Neural progenitor cell (in vitro differentiated cells): ENCODE measurements around the gene AQP11. TPM values are rescaled to one million over a fixed set of nuclear protein-coding genes. Genes with fewer than 3 reads are reported as not detected.

ENCODE experiments used
- DNase-seq: peaks from one replicate; pipeline ENCODE4 v3.0.0-alpha.2; 2016; ENCODE audit warnings: low spot score
- H2AFZ ChIP-seq: fragments of 200-600 bp; sonication (generic); replicated peaks from 2 replicates; pipeline ENCODE4 v1.6.1; 2016; ENCODE audit warnings: antibody characterized with exemption
- H3F3A ChIP-seq: fragments of 200-600 bp; sonication (generic); 2 replicates; pipeline ENCODE4 v1.6.1; 2016; ENCODE audit warnings: antibody characterized with exemption, low read depth
- H3K27ac ChIP-seq: fragments of 200-600 bp; sonication (generic); 2 replicates; pipeline ENCODE4 v1.5.1; 2016; ENCODE audit warnings: mild to moderate bottlenecking
- H3K27me3 ChIP-seq: fragments of 200-600 bp; sonication (generic); 2 replicates; pipeline ENCODE4 v1.6.1; 2016; ENCODE audit warnings: mild to moderate bottlenecking, moderate library complexity
- H3K36me3 ChIP-seq: fragments of 200-600 bp; sonication (generic); 2 replicates; pipeline ENCODE4 v1.5.1; 2016
- H3K4me1 ChIP-seq: fragments of 200-600 bp; sonication (generic); 2 replicates; pipeline ENCODE4 v1.6.1; 2016; ENCODE audit warnings: mixed run types
- H3K4me2 ChIP-seq: fragments of 200-600 bp; sonication (generic); 2 replicates; pipeline ENCODE4 v1.6.1; 2016
- H3K4me3 ChIP-seq: fragments of 200-600 bp; sonication (generic); 2 replicates; pipeline ENCODE4 v1.5.1; 2016
- H3K79me2 ChIP-seq: fragments of 200-600 bp; sonication (generic); 2 replicates; pipeline ENCODE4 v1.6.1; 2016; ENCODE audit warnings: low read depth
- H3K9ac ChIP-seq: fragments of 200-600 bp; sonication (generic); 2 replicates; pipeline ENCODE4 v1.6.1; 2016
- H3K9me3 ChIP-seq: fragments of 200-600 bp; sonication (generic); 2 replicates; pipeline ENCODE4 v1.5.1; 2016; ENCODE audit warnings: low read depth
- H4K20me1 ChIP-seq: fragments of 200-600 bp; sonication (generic); 2 replicates; pipeline ENCODE4 v1.6.1; 2016; ENCODE audit warnings: low read depth
- H3K27ac Mint-ChIP-seq: 3 replicates; pipeline ENCODE4 v1.8.0; 2021; ENCODE audit warnings: mixed read lengths
- H3K27me3 Mint-ChIP-seq: 2 replicates; pipeline ENCODE4 v1.8.0; 2022; ENCODE audit warnings: low read depth, mild to moderate bottlenecking, inconsistent platforms, moderate library complexity, mixed read lengths; ENCODE audit not compliant: insufficient read depth
- H3K36me3 Mint-ChIP-seq: 3 replicates; pipeline ENCODE4 v1.8.0; 2021; ENCODE audit warnings: mixed read lengths
- H3K4me1 Mint-ChIP-seq: 3 replicates; pipeline ENCODE4 v1.8.0; 2021; ENCODE audit warnings: mixed read lengths
- H3K4me3 Mint-ChIP-seq: 3 replicates; pipeline ENCODE4 v1.8.0; 2021; ENCODE audit warnings: mild to moderate bottlenecking, moderate library complexity, mixed read lengths
- H3K9me3 Mint-ChIP-seq: 3 replicates; pipeline ENCODE4 v1.8.0; 2020; ENCODE audit warnings: mixed read lengths
- CTCF ChIP-seq: fragments of 200-600 bp; sonication (generic); IDR thresholded peaks from 2 replicates; pipeline ENCODE4 v1.5.1; 2017; ENCODE audit warnings: antibody characterized with exemption, mild to moderate bottlenecking
- EZH2 ChIP-seq: fragments of 200-600 bp; sonication (generic); IDR thresholded peaks from 2 replicates; pipeline ENCODE4 v1.6.1; 2017; ENCODE audit warnings: antibody characterized with exemption, mild to moderate bottlenecking, moderate library complexity
- EZH2phosphoT487 ChIP-seq: fragments of 200-600 bp; sonication (generic); IDR thresholded peaks from 2 replicates; pipeline ENCODE4 v1.6.1; 2017; ENCODE audit warnings: antibody characterized with exemption
- total RNA-seq: library from RNA; depleted of rRNA; stranded (reverse); fragments of >200 nt; gene quantifications from 2 replicates; pipeline ENCODE4 v1.2.3, GENCODE V29; 2015; ENCODE audit warnings: low replicate concordance

AQP11 gene
- total RNA-seq, 1 donor from 2014 or later: 0.24 TPM

- Histone ChIP-seq H3K9ac (no peak overlapping the region), H3K4me2 (no peak overlapping the region), H3K36me3 (peaks cover 5% of the 10 kb centered on the region), H3K27me3 (no peaks in the 10 kb centered on the region), H3K4me1 (no peaks in the 10 kb centered on the region), H3K79me2 (no peaks in the 10 kb centered on the region), H3F3A (no peaks in the 10 kb centered on the region), H3K27ac (no peak overlapping the region), H4K20me1 (no peaks in the 10 kb centered on the region), H2AFZ (no peak overlapping the region), H3K9me3 (no peaks in the 10 kb centered on the region), H3K4me3 (no peak overlapping the region)
- DNase-seq: no peak
- Mint-ChIP-seq H3K27ac (no peak overlapping the region), H3K4me3 (no peak overlapping the region), H3K36me3 (peaks cover 13% of the 10 kb centered on the region), H3K4me1 (no peaks in the 10 kb centered on the region), H3K27me3 (no peaks in the 10 kb centered on the region), H3K9me3 (no peaks in the 10 kb centered on the region)
- TF ChIP-seq EZH2phosphoT487 (no peak), CTCF (no peak), EZH2 (no peak)
These were observed 22.2 kb downstream of the AQP11 start for GRCh38 chr11:77611921-77612320.

GRCh38 chr11:77617892-77618291, 28.1 kb downstream of the AQP11 start:
- Histone ChIP-seq H3K4me3 (no peak overlapping the region), H3K9ac (no peak overlapping the region), H3K79me2 (no peaks in the 10 kb centered on the region), H3K4me2 (no peak overlapping the region), H4K20me1 (no peaks in the 10 kb centered on the region), H3K27ac (no peak overlapping the region), H3F3A (peaks cover 11% of the 10 kb centered on the region), H3K36me3 (peaks cover 25% of the 10 kb centered on the region), H3K9me3 (no peaks in the 10 kb centered on the region), H2AFZ (no peak overlapping the region), H3K27me3 (no peaks in the 10 kb centered on the region), H3K4me1 (no peaks in the 10 kb centered on the region)
- Mint-ChIP-seq H3K4me3 (no peak overlapping the region), H3K4me1 (no peaks in the 10 kb centered on the region), H3K27me3 (no peaks in the 10 kb centered on the region), H3K27ac (no peak overlapping the region), H3K9me3 (no peaks in the 10 kb centered on the region), H3K36me3 (peaks cover 28% of the 10 kb centered on the region)
- no peak for DNase-seq
- no peak for TF ChIP-seq EZH2phosphoT487
- no peak for TF ChIP-seq CTCF
- TF ChIP-seq EZH2: no peak

- H2AFZ ChIP-seq: no peak overlapping the region
- Mint-ChIP-seq H3K4me1 (no peaks in the 10 kb centered on the region), H3K4me3 (no peak overlapping the region), H3K27me3 (no peaks in the 10 kb centered on the region), H3K9me3 (no peaks in the 10 kb centered on the region), H3K36me3 (peaks cover 25% of the 10 kb centered on the region), H3K27ac (no peak overlapping the region)
- no peak overlapping the region for H3K4me3 ChIP-seq
- no peak overlapping the region for H3K27ac ChIP-seq
- no peaks in the 10 kb centered on the region for H3K4me1 ChIP-seq
- H4K20me1 ChIP-seq: no peaks in the 10 kb centered on the region
- no peaks in the 10 kb centered on the region for H3K79me2 ChIP-seq
- H3K36me3 ChIP-seq: peaks cover 25% of the 10 kb centered on the region
- peaks cover 11% of the 10 kb centered on the region for H3F3A ChIP-seq
- H3K9me3 ChIP-seq: no peaks in the 10 kb centered on the region
- TF ChIP-seq CTCF (peak; percentile 91), EZH2 (no peak), EZH2phosphoT487 (no peak)
- peak; percentile 80 for DNase-seq
- H3K27me3 ChIP-seq: no peaks in the 10 kb centered on the region
- H3K4me2 ChIP-seq: no peak overlapping the region
- no peak overlapping the region for H3K9ac ChIP-seq
These were observed 29.9 kb downstream of the AQP11 start for GRCh38 chr11:77619576-77620198.
